Activated CD8-positive, alpha-beta memory T cell treated with anti-CD3 and anti-CD28 coated beads for 4 hours (primary cell): ENCODE results near the gene ABLIM1.
A peak's percentile ranks its signal among the peaks of the same experiment; 100 is the strongest.

ENCODE experiments used
- DNase-seq, 2 donors: peaks; one replicate each; pipeline ENCODE4 v3.0.0-alpha.2; 2020; ENCODE audit warnings: low read depth in 2 of 2

ABLIM1 gene

DNA sequence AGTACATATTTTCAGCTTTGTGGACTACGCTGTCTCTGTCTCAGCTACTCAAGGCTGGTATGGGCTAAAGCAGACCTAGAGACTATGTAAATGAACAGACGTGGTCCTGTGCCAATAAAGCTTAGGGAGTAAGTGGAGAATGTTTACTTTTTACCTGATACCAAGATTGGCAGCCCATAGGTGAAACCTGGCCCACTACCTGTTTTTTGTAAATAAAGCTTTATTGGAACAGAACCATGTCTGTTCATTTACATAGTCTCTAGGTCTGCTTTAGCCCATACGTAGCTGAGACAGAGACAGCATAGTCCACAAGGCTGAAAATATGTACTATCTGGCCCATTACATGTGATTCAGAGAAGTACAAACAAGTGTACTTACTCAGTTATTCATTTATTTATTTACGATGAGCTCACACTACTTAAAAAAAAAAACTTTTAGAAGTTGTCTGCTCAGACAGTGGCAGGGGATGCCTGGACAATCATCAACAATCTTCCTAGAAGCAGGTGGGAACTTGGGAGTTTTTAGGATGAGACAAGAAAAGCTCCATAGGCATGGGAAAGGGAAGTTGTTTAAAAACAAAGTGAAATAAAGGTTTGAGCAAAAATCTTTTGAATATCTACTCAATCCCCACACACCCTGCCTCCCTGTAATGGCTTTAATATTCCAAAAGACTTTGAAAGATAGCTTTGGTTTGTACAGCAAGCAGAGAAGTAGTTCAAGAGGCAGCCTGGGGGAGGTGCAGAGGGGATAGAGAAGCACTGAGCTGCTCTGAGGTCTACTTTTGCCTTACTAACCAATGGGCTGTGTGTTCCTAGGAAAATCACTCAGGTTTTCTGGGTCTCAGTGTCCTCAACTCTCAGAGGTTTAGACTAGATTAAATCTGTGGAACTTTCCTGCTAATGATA is 139.4 kb downstream of the ABLIM1 start:
- no peak for DNase-seq

DNA sequence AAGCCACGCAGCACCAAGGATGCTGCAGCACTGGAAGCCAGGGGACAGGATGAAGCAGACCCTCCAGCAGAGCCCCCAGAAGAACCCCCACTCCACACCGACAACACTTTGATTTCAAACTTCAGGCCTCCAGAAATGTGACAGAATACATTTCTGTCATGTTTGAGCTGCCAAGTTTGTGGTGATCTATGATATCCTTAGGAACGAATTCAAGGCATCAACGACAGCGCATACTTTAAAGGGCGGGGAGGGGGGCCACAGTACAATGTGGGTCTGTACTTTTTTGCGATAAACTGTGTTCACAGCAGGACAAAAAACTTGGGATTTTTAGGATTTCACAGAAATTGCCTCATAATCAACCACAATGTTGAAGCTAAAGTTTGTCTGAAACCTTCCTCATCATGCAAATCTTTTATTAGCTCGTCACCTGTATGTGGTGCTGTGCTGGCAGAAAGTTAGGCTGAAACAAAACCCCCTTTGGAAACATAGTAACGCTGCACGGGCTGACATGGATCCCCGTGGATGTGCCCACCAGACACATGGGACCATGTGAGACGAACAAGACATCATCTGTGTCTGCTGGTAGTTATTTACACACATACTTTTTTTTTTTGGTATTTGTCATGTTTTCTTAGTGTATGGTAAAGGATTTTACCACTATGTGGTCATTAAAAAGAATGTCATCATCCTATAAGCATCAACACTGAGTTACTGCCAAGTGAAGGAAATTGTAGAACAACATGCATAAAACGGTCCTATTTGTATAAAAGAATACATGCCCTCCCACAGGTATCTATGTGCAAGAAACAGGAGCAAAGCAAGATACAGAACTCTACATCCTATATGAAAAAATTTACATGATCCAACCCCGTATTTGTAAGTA is 140.5 kb downstream of the ABLIM1 start:
- no peak for DNase-seq

DNA sequence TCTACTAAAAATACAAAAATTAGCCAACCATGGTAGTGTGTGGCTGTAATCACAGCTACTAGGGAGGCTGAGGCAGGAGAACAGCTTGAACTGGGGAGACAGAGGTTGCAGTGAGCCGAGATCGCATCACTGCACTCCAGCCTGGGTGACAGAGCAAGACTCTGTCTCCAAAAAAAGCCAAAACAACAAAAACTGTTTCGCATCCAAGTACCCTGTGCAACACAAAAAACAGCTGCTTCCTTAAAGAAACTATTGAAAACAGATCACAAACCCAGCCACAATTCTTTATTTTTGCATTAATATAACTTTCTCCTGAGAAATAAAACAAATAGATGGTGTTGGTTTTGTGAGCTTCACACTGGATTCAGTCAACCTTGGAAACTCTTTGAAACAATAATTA is 141.7 kb downstream of the ABLIM1 start:
- no peak for DNase-seq

DNA sequence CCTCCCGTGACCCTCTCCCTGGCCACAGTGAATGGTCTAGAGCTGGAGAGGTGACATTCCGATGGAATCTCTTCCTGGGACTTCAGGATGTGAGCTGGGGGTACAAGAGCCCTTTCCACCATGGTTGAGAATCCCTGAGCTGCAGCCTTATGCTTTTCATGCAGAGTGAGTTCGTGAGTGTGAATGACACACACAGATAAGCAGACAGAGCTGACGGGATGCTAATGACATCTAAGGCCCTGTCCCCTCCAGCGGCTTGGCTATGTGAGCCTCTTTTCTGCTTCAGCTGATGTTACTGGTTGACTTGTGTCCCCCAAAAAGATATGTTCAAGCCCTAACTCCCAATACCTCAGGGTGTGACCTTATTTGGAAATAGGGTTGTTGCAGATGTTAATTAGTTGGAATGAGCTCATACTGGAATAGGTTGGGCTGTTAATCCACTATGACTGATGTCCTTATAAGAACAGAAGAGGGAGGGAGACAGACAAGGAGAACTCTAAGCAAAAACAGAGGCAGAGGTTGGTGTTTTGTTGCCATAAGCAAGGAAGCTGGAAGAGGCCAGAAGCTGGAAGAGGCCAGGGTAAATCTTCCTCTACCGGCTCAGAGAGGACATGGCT is 142.7 kb downstream of the ABLIM1 start:
- DNase-seq: no peak

DNA sequence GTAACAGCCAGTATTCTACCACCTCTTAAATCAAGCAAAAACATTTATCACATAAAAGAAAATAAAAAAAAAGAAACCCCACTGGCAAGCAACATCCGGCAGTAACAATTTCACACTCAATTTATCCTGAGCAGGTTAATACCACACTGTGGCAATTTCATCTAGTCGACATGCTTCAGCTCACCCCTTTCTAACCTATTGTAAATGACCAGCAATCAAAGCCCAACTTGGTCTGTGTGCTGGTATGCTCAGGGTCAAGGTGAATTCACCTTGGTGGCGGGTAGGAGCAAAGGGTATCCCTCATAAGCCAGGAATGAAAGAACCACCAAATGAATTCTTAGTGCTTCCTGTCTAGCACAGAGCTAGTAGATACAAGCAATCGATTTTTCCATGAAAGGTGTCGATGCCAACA is 144.7 kb downstream of the ABLIM1 start:
- DNase-seq: no peak

DNA sequence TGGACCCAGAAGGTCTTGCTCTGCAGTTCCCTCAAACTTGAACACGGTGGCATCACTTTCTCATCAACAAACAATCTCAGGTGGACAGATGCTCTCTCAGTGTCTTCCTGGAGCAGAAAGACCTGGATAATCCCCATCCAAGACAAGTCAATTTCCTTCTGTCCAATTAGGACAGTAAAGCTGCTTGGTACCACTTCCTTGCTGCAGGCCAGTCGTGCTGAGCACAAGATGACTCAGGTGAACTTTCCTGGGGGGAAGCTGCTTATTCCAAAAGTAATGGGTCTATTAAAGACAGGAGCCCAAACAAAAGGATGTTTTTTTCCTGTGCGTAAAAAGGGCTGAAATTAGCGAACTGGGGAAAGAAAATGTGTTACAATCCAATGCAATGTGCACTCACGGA is 146.2 kb downstream of the ABLIM1 start:
- no peak for DNase-seq

DNA sequence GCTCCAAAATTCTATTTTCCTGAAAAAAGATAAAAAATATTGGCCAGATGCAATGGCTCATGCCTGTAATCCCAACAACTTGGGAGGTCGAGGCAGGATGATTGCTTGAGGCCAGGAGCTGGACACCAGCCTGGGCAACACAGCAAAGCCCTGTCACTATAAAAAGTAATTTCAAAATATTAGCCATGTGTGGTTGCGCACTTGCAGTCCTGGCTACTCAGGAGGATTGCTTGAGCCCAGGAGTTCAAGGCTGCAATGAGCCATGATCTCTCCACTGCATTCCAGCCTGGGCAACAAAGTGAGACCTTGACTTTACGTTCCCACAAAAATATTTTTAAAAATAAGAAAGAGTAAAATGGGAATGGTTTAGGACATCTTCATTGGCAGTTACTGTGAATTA is 149.7 kb downstream of the ABLIM1 start:
- no peak for DNase-seq

DNA sequence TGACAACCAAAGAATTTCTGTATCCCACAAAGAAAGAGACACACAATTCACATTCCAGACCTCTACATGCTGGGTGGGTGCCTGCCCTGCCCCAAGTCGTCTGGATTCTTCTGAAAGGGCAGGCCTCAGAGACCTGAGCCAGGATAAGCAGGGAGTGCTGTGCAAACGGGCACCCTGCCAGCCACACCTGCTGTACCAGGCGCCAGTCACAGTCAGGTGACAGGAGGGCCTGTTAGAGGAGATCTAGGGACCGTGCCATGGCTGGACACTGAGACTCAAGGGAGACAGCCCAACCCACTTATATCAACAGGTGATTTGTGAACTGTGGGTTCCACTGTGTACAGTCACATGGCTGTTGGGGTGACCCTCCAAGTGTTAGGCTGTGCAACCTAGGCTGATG is 150.6 kb downstream of the ABLIM1 start:
- DNase-seq: no peak

DNA sequence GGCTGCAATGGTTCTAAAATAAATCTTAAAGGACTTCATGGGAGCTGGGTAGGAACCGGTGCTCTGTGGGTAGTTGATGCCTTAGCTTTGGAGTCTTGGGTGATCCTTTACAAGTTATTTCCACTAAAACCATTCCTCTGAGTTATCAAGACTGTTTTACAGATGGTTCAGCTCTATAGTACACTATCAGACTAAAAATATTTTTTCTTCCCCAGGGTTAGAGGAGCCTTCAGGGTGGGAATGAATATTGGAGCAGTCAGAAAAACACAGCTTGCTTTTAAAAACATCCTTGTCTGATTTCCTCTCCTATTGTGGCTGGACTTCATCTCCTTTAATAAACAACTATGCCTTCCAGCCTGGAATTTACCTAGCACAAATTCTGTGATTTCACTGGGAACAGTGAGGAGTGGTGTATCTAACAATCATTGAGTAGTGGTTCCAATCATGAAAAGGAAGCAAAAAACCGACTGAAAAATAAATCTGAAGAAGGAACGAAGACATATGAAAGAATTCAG is 151.1 kb downstream of the ABLIM1 start:
- no peak for DNase-seq

DNA sequence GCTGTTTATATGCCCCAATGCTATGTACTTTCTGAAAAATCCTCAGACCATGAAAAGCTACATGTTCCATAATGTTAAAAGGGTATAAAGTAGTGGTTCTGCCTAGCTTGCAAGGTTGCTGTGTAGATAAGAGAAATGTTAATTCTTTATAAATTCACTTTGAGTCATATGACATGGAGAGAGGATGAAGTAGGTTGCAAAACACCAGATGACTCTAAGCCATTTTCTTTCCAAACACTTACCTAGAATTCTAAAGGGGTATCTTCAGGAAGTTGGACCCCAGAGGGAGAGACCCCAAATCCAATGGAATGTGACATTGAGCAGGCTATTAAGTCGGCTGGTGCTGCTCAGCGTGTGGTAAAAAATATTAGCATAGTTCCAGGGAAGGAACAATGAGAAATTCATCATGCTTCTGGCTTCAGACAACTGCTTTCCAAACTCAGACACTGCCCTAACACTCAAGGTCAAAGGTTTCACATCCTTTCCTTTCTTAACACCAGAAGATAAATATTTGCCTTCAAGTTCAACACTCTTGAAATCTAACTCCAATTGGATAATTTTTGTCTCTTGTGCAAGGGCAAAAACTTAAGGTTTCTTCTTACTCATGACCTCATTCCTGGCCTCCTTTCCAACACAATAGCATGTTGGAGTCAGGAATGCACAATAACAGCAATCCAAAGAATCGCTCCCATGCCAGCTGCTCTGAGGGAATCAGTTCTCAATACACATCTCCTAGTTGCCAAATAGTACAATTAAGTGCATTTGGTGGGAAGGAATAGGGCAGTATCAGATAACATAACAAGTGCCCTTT is 153.1 kb downstream of the ABLIM1 start:
- DNase-seq: no peak

DNA sequence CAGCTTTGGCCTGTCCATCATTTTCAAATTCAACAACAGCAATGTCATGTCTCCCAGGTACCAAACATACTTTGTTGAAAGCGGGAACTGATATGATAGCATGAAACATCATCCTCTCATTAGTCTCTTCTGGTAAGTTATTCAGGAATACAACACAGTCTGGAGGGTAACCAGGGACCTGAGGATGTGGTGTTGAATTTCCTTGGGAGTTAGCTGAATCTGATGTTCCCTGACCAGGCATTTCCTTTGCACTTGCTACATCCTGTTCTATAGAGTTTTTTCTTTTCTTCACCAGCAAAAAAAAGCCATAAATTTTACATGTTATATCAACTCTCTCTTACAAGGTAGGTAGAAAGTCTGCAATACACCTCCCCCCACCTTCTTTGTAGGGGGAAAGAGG is 156.0 kb downstream of the ABLIM1 start:
- DNase-seq: no peak

DNA sequence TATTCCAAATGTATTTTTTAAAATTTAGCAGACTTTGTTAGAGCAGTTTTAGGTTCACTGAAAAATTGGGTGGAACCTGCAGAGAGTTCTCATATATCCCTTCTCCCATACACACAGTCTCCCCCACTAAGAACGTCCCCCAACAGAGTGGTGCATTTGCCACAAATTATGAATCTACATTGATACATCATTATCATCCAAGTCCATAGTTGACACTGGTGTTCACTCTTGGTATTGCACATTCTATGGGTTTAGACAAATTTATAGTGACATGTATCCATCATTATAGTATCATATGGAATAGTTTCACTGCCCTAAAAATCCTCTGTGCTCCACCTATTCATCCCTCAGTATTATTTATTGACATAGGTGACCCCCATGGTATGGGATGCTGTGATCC is 156.4 kb downstream of the ABLIM1 start:
- no peak for DNase-seq

DNA sequence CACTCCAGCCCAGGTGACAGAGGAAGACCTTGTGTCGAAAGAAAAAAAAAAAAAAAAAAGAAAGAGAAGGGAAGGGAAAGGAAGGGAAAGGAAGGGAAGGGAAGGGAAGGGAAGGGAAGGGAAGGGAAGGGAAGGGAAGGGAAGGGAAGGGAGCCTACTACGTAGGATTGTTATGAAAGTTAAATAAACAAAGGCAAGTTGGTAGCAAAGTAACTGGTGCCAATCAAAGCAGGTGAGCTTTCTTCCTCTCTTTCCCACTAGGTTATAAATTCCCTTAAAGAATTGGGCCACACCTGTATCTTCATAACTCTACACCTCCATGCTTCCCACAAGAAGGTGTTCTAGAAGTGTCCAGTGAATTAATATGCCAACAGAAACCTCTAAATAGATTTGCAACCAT is 157.4 kb downstream of the ABLIM1 start:
- no peak for DNase-seq

DNA sequence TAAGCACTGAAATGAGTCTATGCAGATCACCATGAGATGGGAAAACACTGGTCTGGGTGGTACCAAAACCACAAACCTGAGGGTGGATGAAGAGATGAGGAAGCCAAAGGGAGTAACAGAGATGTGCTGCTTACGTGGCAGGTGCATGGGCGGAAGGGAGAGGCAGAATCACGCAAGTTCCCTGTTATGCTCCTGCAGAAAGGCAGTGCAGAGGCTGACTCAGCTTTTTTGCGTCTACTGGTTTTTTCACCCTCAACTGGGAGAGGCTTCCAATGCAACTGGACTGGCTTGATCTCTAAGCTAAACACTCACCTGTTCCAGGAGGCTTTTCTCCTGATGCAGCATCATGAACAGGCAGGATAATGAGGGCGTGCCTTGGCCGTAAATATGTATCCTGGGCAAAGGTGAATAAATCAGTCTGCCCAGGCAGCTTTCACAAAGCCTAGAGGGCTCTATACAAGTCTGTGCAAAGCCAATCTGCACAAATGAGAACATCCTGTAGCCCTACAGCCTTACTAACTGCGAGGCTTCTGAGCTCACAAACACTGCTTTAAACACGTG is 158.4 kb downstream of the ABLIM1 start:
- peak; percentile 40 to 61 for DNase-seq

DNA sequence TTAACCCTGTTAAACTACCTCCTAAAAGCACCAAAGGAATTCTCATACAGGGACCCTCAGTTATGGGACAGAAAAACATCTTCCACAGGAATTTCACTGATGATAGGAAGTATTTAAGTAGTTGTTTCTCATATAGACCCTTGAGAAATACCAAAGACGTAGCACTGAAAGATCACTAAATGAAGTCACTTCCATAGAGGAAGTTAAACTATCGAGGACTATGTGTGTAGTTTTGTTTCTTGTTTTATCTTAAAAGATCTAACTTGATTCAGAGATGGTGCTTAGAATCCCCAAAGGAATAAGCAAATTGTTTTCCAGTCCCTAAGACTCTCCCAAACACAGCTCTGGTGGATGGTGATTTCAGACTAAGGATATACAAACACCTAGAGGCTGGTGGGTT is 159.0 kb downstream of the ABLIM1 start:
- no peak for DNase-seq

DNA sequence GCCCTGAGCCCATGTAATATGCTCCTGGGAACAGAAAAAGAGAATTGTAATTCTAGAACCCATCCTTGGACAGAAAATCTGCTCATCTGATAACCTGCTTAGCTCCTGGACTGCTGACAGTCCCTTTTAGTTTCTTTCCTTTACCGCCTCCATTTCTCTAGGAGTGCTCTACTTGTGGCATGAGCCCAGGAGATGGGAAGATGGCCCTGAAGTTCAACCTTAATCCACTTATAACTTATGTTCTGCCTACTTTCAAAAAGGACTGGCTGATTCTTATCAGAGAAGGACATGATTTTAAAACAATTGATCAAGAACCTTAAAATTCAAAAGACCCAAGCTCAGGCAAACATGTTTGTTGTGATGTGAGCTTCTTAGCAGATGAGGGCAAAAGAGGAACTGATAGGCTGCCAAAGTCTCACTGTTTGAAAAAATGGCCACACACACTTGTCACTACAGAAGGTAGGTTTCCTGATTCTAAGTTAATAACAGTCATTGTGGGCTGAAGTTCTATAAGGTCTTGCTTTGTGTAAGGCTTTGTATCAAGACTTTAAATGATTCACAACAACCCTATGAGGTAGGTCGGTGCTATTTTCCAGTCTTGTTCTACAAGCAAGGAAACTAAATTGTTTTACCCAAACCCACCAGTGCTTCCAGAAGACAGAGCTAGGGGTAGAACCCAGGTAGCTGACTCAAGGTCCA is 159.5 kb downstream of the ABLIM1 start:
- no peak for DNase-seq

DNA sequence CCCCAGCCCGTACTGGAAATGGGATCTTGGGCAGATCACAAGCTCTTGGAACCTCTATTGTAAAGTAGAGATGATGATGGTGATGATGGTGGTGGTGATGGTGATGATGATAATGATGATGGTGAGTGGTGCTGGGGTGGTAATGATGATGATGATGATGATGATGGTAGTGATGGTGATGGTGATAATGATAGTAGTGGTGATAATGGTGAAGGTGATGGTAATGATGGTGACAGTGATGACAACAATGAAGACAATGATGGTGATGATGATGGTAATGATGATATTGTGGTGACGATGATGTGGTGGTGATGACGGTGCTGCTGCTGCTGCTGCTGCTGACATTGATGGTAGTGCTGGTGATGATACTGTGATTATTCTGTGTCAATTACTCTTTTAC is 162.8 kb downstream of the ABLIM1 start:
- no peak for DNase-seq

DNA sequence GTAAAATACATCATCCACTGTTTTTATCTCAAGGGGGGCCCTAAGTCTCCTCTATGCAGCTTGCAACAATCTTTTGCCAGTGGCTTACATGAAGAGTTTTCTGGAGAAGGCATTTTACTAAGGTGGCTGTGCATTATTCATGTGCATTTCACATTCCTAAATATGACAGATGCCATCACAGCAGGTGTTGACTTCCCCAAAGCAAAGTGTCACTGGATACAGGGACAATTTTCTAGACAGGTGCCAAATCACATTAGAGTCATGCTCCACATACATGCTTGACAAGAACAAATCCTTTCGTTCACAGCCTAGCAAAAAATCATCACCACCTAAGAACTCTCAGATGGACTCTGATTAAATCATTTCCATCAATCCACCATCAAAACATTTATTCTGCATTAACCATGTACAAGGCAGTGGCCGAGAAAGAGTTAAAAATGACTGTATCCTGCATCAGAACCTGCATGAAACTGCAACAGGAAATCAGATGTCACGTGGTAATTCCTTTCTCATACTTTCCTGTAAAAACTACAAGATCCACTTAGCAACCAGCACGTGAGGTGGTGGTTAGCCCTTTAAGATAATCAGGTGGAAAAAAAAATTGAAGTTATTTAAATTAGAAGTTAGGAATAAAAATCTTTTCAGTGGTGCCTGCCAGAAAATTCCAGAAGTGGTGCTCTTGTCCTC is 165.6 kb downstream of the ABLIM1 start:
- no peak for DNase-seq

DNA sequence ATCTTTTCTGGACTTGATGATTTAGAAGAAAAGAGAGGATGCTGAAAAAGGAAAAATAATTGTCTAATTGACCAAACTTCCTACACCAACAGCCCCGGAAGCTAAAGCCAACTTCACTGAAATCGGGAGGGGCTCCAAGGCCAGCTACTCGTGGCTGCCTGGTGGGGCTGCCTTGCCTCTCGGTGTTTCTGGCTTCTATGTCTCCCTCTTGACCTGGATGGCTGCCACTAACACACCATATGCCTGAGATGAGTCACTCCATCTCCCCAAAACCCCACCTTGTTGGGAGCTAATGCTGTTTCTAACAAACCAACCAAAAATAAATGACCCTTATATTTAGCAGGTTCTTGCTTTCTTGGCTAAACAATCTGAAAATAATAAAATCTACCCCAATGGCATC is 166.1 kb downstream of the ABLIM1 start:
- DNase-seq: no peak

DNA sequence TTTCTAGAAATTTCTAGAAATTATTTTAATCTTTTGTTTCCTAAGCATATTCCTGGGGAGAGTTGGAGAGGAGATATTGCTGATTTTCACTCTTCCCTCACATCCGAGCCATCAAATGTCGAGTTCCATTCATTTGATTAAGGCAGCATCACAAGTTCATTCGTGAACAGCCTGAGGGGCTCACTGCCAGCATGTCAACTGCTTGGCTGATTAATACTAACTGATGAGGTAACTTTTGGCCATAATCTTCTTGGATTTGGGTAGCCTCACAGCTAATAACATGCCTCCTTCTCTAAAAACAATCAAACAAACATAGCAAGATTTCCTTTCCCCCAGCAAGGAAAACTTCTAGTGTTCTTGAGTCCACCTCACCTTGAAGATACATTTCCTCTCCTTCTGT is 166.7 kb downstream of the ABLIM1 start:
- no peak for DNase-seq
